Gastrocnemius medialis (tissue), 4 donors: ENCODE results near the gene SEPTIN11. TPM values are rescaled to one million over a fixed set of nuclear protein-coding genes. Genes with fewer than 3 reads are reported as not detected.
A peak's percentile ranks its signal among the peaks of the same experiment; 100 is the strongest.

Experiments
- ATAC-seq, 2 donors: fragments of 150-250 bp; one replicate each; pipeline ENCODE4 v1.9.1; 2016
- DNase-seq, 2 donors: peaks; one replicate each; pipeline ENCODE4 v3.0.0-alpha.2; 2019
- H3K27ac ChIP-seq, 4 donors: fragments of 200-600 bp; sonication (generic); 1 replicate in 1 of 4; 2 replicates in 3 of 4; pipeline ENCODE4 v1.5.1; 2016 to 2018; ENCODE audit warnings: mild to moderate bottlenecking in 2 of 4, moderate library complexity in 1 of 4
- H3K27me3 ChIP-seq, 3 donors: fragments of 200-600 bp; sonication (generic) in 2 of 3; 1 replicate in 1 of 3; 2 replicates in 2 of 3; pipeline versions ENCODE4 v1.5.1 to v1.6.0; 2016 to 2019; ENCODE audit warnings: mild to moderate bottlenecking in 1 of 3, moderate library complexity in 1 of 3
- H3K36me3 ChIP-seq, 2 donors: fragments of 200-600 bp; sonication (generic) in 1 of 2; one replicate each; pipeline ENCODE4 v1.5.1; 2017 to 2018
- H3K4me1 ChIP-seq, 2 donors: fragments of 200-600 bp; sonication (generic) in 1 of 2; one replicate each; pipeline ENCODE4 v1.5.1; 2016 to 2017; ENCODE audit warnings: mild to moderate bottlenecking in 2 of 2
- H3K4me3 ChIP-seq, 4 donors: fragments of 200-600 bp; sonication (generic) in 3 of 4; 1 replicate in 1 of 4; 2 replicates in 3 of 4; pipeline ENCODE4 v1.5.1; 2016 to 2019; ENCODE audit warnings: mild to moderate bottlenecking in 2 of 4
- H3K9me3 ChIP-seq, 3 donors: fragments of 200-600 bp; sonication (generic) in 2 of 3; 1 replicate in 1 of 3; 2 replicates in 2 of 3; pipeline ENCODE4 v1.5.1; 2016 to 2019
- CTCF ChIP-seq, 5 experiments: fragments of 450-650 bp in 3 of 5; fragments of 200-600 bp in 2 of 5; sonication (generic) in 2 of 5; IDR thresholded peaks in 4 of 5; conservative IDR thresholded peaks in 1 of 5; 1 replicate in 4 of 5; 2 replicates in 1 of 5; pipeline ENCODE4 v1.5.1; 2016 to 2019; ENCODE audit warnings: antibody characterized with exemption in 5 of 5, mild to moderate bottlenecking in 3 of 5, moderate library complexity in 3 of 5
- POLR2A ChIP-seq, 2 donors: fragments of 450-650 bp; IDR thresholded peaks; one replicate each; pipeline ENCODE4 v1.6.1; 2017; ENCODE audit warnings: antibody characterized with exemption in 2 of 2, mild to moderate bottlenecking in 2 of 2, moderate library complexity in 2 of 2
- in situ Hi-C, 4 donors: fragments of 200-750 bp; cut with MboI; loops; one replicate each; pipeline versions ENCODE4 v1.15.0 to v1.8.0; 2017; ENCODE audit warnings: low sequenced_read_pairs in 4 of 4
- intact Hi-C: fragments of 100-400 bp; cut with DNase I; formaldehyde crosslinking; loops from one replicate; pipeline ENCODE4 v1.15.1; 2023; ENCODE audit warnings: low total_unique reads
- total RNA-seq, 4 donors: library from RNA; depleted of rRNA; stranded (reverse); fragments of >200 nt; gene quantifications; one replicate each; pipeline versions ENCODE4 v1.1.0 to v1.2.3, GENCODE V29; 2016

Gene SEPTIN11
- total RNA-seq, 4 donors from 2014 or later, result 11.3 to 104 (median 47.9) TPM

DNA sequence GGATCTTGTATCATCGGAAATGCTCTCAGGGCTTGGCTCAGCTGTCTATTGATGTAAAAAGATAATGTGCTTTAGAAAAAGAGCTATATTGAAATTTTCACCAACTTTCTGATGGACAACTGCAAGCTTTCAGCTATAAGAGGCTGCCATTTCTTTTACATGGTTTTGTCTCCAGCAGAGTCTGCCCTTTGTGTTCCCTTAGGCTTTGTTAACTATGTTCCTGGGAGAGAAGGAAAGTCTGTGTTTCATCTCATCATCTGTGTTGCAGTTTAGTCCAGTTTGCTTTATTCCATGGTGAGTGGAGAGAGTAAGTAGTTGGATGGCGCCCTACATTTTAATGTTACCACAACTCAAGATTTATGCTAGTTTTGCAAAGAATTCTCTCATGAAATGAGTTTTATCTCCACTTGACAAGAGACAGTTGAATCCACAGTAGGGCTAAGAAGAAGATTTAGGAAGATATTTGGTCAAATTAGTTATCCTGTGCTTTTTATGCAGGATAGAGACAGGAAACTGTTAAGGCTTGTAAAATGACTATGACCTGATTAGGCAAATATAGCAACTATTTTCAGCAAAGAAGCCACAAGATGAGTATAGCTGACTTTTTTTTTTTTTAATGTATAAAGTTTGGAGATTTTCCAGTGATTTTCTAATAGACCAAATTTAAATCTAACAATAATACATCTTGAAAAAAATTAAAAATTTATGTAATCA, 16.5 kb downstream of the SEPTIN11 start:
- Histone ChIP-seq H3K27ac (no peak overlapping the region), H3K9me3 (no peaks in the 10 kb centered on the region), H3K4me3 (no peak overlapping the region), H3K36me3 (no peaks in the 10 kb centered on the region), H3K4me1 (peaks cover 7 to 13% of the 10 kb centered on the region in 2 donors), H3K27me3 (no peaks in the 10 kb centered on the region)
- ATAC-seq, result no peak
- in situ Hi-C loops, result loop anchor here in 1 of 4 donors (25.0 kb wide), 1 partner anchor 779 kb away; no protein-coding TSS in a partner anchor
- no peak for DNase-seq
- no peak for TF ChIP-seq CTCF (IDR thresholded peaks at IDR 0.05 in 4 of 5, conservative IDR thresholded peaks at IDR 0.05 in 1 of 5)
- no peak for TF ChIP-seq POLR2A (IDR thresholded peaks at IDR 0.05)
- intact Hi-C loops, result no loop called here

DNA sequence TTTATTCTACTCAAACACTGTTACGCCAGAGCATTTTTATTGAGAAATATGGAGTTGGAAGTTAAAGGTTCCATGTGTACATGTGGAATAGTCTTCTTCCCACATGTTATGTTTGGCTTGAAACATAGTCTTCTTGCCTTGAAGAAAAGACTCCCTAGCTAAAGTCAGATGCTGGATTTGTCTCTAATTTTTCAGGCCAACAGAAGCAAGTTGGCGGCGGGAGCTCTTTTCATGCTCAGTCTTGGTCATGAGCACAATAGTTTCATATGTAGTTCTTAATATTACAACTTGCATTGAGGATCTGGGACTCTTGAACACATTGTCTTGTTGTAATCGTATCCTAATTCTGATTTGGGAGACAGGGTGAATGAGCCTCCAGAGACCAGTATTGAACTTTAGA, 19.4 kb downstream of the SEPTIN11 start:
- no peak for TF ChIP-seq CTCF (IDR thresholded peaks at IDR 0.05 in 4 of 5, conservative IDR thresholded peaks at IDR 0.05 in 1 of 5)
- no peak for TF ChIP-seq POLR2A (IDR thresholded peaks at IDR 0.05)
- no peak for ATAC-seq
- Histone ChIP-seq H3K9me3 (no peaks in the 10 kb centered on the region), H3K27me3 (no peaks in the 10 kb centered on the region), H3K4me1 (peaks cover 11 to 16% of the 10 kb centered on the region in 2 donors), H3K4me3 (no peak overlapping the region), H3K36me3 (no peaks in the 10 kb centered on the region), H3K27ac (peak overlapping the region in 2 of 4 donors; percentile 5 to 24)
- intact Hi-C loops (no loop called here), in situ Hi-C loops (loop anchor here in 1 of 4 donors (25.0 kb wide), 1 partner anchor 782 kb away; no protein-coding TSS in a partner anchor)
- no peak for DNase-seq

- H3K27me3 ChIP-seq, result no peaks in the 10 kb centered on the region
- DNase-seq (no peak), ATAC-seq (no peak)
- no peaks in the 10 kb centered on the region for H3K9me3 ChIP-seq
- no peaks in the 10 kb centered on the region for H3K36me3 ChIP-seq
- in situ Hi-C loops, result loop anchor here in 1 of 4 donors (25.0 kb wide), 1 partner anchor 782 kb away; no protein-coding TSS in a partner anchor
- H3K27ac ChIP-seq, result peak overlapping the region in 1 of 4 donors; percentile 5
- TF ChIP-seq CTCF (IDR thresholded peaks at IDR 0.05 in 4 of 5, conservative IDR thresholded peaks at IDR 0.05 in 1 of 5) (no peak), POLR2A (IDR thresholded peaks at IDR 0.05) (no peak)
- peaks cover 16 to 18% of the 10 kb centered on the region in 2 donors for H3K4me1 ChIP-seq
- no peak overlapping the region for H3K4me3 ChIP-seq
- intact Hi-C loops, result no loop called here
These were observed 19.9 kb downstream of the SEPTIN11 start for GRCh38 chr4:76969495-76969894.

- intact Hi-C loops, result no loop called here
- in situ Hi-C loops, result loop anchor here in 1 of 4 donors (25.0 kb wide), 1 partner anchor 783 kb away; no protein-coding TSS in a partner anchor
- no peak for TF ChIP-seq CTCF (IDR thresholded peaks at IDR 0.05 in 4 of 5, conservative IDR thresholded peaks at IDR 0.05 in 1 of 5)
- no peak for TF ChIP-seq POLR2A (IDR thresholded peaks at IDR 0.05)
- no peak for DNase-seq
- Histone ChIP-seq H3K27me3 (no peaks in the 10 kb centered on the region), H3K27ac (no peak overlapping the region), H3K9me3 (no peaks in the 10 kb centered on the region), H3K4me1 (peaks cover 18 to 19% of the 10 kb centered on the region in 2 donors), H3K4me3 (no peak overlapping the region), H3K36me3 (no peaks in the 10 kb centered on the region)
- no peak for ATAC-seq
These were observed 20.5 kb downstream of the SEPTIN11 start for GRCh38 chr4:76969941-76970529.
